HepG2 (cell line): ENCODE data around the gene PCDHGA12. TPM values are rescaled to one million over a fixed set of nuclear protein-coding genes. Genes with fewer than 3 reads are reported as not detected.
"Not testable (repeated sequence)": the region's sequence is repeated elsewhere in the genome, so short reads cannot be mapped to it uniquely, and the experiment has no call there.

Source experiments
- ATAC-seq: fragments of 200-7000 bp; cut with Tn5 transposase; 3 replicates; pipeline ENCODE4 v1.9.1; 2020; ENCODE audit warnings: mild to moderate bottlenecking, moderate library complexity
- BruUV-seq: library from RNA; stranded (reverse); fragments of 400-500 nt; replicated peaks from 2 replicates; lab custom pipeline; 2021; lab: Mats Ljungman, UMichigan
- CTCF ChIA-PET: fragments of 300-600 bp; formaldehyde crosslinking; extraction: SDS; loops from one replicate; lab custom pipeline; 2021; ENCODE audit warnings: low total read pairs, inconsistent platforms, low intra/inter-chr PET ratio; lab: Yijun Ruan, JAX
- POLR2A ChIA-PET: fragments of 350-600 bp; sonication (Branson Sonifier 250); formaldehyde crosslinking; loops from one replicate; lab custom pipeline; 2020; ENCODE audit warnings: antibody characterized with exemption, inconsistent platforms; lab: Yijun Ruan, JAX
- DNase-seq: peaks from one replicate; pipeline ENCODE4 v3.0.0-alpha.2; 2015; ENCODE audit warnings: low spot score
- FAIRE-seq: peaks from 3 replicates; lab custom pipeline; 2011; peaks lifted over from hg19 to GRCh38; lab: Jason Lieb, UNC
- H2AFZ ChIP-seq: one replicate; pipeline ENCODE4 v1.6.1; 2011; ENCODE audit warnings: low read length, inconsistent platforms
- H3K27ac ChIP-seq: fragments of 300-600 bp; 3 replicates; pipeline ENCODE4 v1.8.0; 2011; ENCODE audit warnings: mixed run types, mild to moderate bottlenecking, mixed read lengths, low read length, inconsistent platforms; ENCODE audit not compliant: insufficient read depth; ENCODE audit errors: extremely low read length
- H3K27me3 ChIP-seq, 2 experiments: fragments of 200-600 bp in 1 of 2; 2 replicates in 1 of 2; 3 replicates in 1 of 2; pipeline versions ENCODE4 v1.6.0 to v1.8.0; 2011; ENCODE audit warnings: low read length in 2 of 2, mild to moderate bottlenecking in 2 of 2, moderate library complexity in 2 of 2, inconsistent platforms in 1 of 2; ENCODE audit not compliant: insufficient read depth in 2 of 2, control insufficient read depth in 1 of 2
- H3K36me3 ChIP-seq, 2 experiments: fragments of 200-600 bp in 1 of 2; replicated peaks in 1 of 2; 2 replicates in 1 of 2; 3 replicates in 1 of 2; pipeline versions ENCODE4 v1.5.1 to v1.8.0; 2011; ENCODE audit warnings: low read length in 2 of 2, inconsistent platforms in 1 of 2; ENCODE audit not compliant: insufficient read depth in 2 of 2, control insufficient read depth in 1 of 2
- H3K4me1 ChIP-seq: 2 replicates; pipeline ENCODE4 v1.5.1; 2012; ENCODE audit warnings: low read length, inconsistent platforms; ENCODE audit not compliant: insufficient read depth
- H3K4me2 ChIP-seq: 2 replicates; pipeline ENCODE4 v1.6.0; 2011; ENCODE audit warnings: low read depth, low read length, inconsistent platforms
- H3K4me3 ChIP-seq, 3 experiments: fragments of 200-600 bp in 1 of 3; sonication (generic), shearing (Covaris generic) in 1 of 3; replicated peaks in 1 of 3; 2 replicates each; pipeline ENCODE4 v1.5.1; 2011 to 2016; ENCODE audit warnings: low read length in 3 of 3, inconsistent platforms in 2 of 3, low read depth in 2 of 3, mild to moderate bottlenecking in 2 of 3, control low read depth in 1 of 3, mixed read lengths in 1 of 3; ENCODE audit not compliant: insufficient read depth in 1 of 3
- H3K79me2 ChIP-seq: one replicate; pipeline ENCODE4 v1.6.1; 2011; ENCODE audit warnings: low read length, inconsistent platforms; ENCODE audit not compliant: insufficient read depth
- H3K9ac ChIP-seq: 2 replicates; pipeline ENCODE4 v1.6.0; 2011; ENCODE audit warnings: mild to moderate bottlenecking, low read depth, low read length, inconsistent platforms; ENCODE audit not compliant: insufficient read depth
- H3K9me3 ChIP-seq: 2 replicates; pipeline ENCODE4 v1.5.1; 2012; ENCODE audit warnings: mild to moderate bottlenecking, low read length
- H4K20me1 ChIP-seq: 2 replicates; pipeline ENCODE4 v1.6.0; 2011; ENCODE audit warnings: inconsistent platforms, mild to moderate bottlenecking, low read length, moderate library complexity; ENCODE audit not compliant: insufficient read depth
- DNMT3B ChIP-seq: conservative IDR thresholded peaks from 2 replicates; pipeline ENCODE4 v1.6.1; 2016; ENCODE audit warnings: missing biosample characterization, control low read depth
- FOXP4 ChIP-seq: sonication (generic); formaldehyde crosslinking; IDR thresholded peaks from 2 replicates; pipeline ENCODE4 v1.4.0; 2020; ENCODE audit warnings: missing genetic modification reagents
- HMGA1 ChIP-seq: sonication (generic); formaldehyde crosslinking; conservative IDR thresholded peaks from 2 replicates; pipeline ENCODE4 v1.4.0; 2020; ENCODE audit warnings: missing genetic modification reagents
- MAZ ChIP-seq, 2 experiments: sonication (generic) in 1 of 2; formaldehyde crosslinking in 1 of 2; IDR thresholded peaks; 2 replicates each; pipeline versions ENCODE4 v1.5.0 to v1.6.1; 2012 to 2020; ENCODE audit warnings: low read depth in 2 of 2, mild to moderate bottlenecking in 2 of 2, borderline replicate concordance in 1 of 2, improper control_type of control experiment in 1 of 2, low read length in 1 of 2, missing genetic modification reagents in 1 of 2, moderate library complexity in 1 of 2
- MBNL3 ChIP-seq: fragments of 250-450 bp; sonication (Bioruptor Pico); conservative IDR thresholded peaks from 2 replicates; pipeline ENCODE4 v1.8.0; 2022; ENCODE audit warnings: mild to moderate bottlenecking, inconsistent platforms
- NCOA2 ChIP-seq: sonication (generic); formaldehyde crosslinking; IDR thresholded peaks from 2 replicates; pipeline ENCODE4 v1.8.0; 2022; ENCODE audit warnings: inconsistent platforms
- PLSCR1 ChIP-seq: sonication (generic); formaldehyde crosslinking; IDR thresholded peaks from 2 replicates; pipeline ENCODE4 v1.5.0; 2020; ENCODE audit warnings: missing genetic modification reagents, mild to moderate bottlenecking, borderline replicate concordance
- SUZ12 ChIP-seq: fragments of 150-350 bp; IDR thresholded peaks from 2 replicates; pipeline ENCODE4 v1.6.1; 2014; ENCODE audit warnings: low read depth, low read length
- THAP9 ChIP-seq: sonication (generic); formaldehyde crosslinking; IDR thresholded peaks from 2 replicates; pipeline ENCODE4; 2020; ENCODE audit warnings: missing genetic modification reagents, mild to moderate bottlenecking, borderline replicate concordance
- WIZ ChIP-seq: sonication (generic); formaldehyde crosslinking; IDR thresholded peaks from 2 replicates; pipeline ENCODE4 v1.5.1; 2020; ENCODE audit warnings: mild to moderate bottlenecking, missing genetic modification reagents
- WGBS: methylation state at CpG from one replicate; pipeline ENCODE4 v1.1.6; 2017; ENCODE audit warnings: low lambda C conversion rate; 5-methylcytosine and 5-hydroxymethylcytosine counted together
- in situ Hi-C: cut with HindIII; loops from 2 replicates; pipeline ENCODE4 v1.10.0; 2017; ENCODE audit warnings: low pct_unique_long_range_greater_than_20kb; ENCODE audit not compliant: extremely low pct_ligation_motif_present
- intact Hi-C: fragments of 100-400 bp; cut with micrococcal nuclease; formaldehyde crosslinking; loops from one replicate; pipeline ENCODE4 v1.10.0; 2022; ENCODE audit not compliant: unreplicated experiment
- polyA plus RNA-seq, 8 experiments: library from polyadenylated mRNA; depleted of rRNA in 3 of 8; stranded (reverse) in 7 of 8; unstranded in 1 of 8; fragments of >200 nt; fragmentation: Illumina TruSeq in 4 of 8; extraction: Trizol in 4 of 8; gene quantifications; 2 replicates each; pipeline versions ENCODE4 v1.2.1 to v1.2.3, GENCODE V29; 2011 to 2016; ENCODE audit warnings: low read depth in 4 of 8, missing spikeins in 1 of 8, mixed read lengths in 1 of 8; ENCODE audit not compliant: insufficient read depth in 1 of 8
- total RNA-seq, 5 experiments: library from RNA; depleted of rRNA; stranded (reverse); fragments of >200 nt; fragmentation: Illumina TruSeq; extraction: Trizol; gene quantifications; 2 replicates each; pipeline ENCODE4 v1.2.3, GENCODE V29; 2016; ENCODE audit warnings: low read depth in 1 of 5

Gene PCDHGA12
- total and polyA plus RNA-seq, 2 of the 13 experiments (the other 11 are each of a cell fraction or from before 2014, with no cell fraction given): 0.07 to 0.13 TPM

- peaks cover 19% of the 10 kb centered on the region; the same call in 1 of the 2 replicates for H3K9me3 ChIP-seq
- CTCF ChIA-PET: not testable (repeated sequence)
These were observed 2.4 kb downstream of the PCDHGA12 start for GRCh38 chr5:141432726-141433125.

GRCh38 chr5:141434006-141434405, 3.7 kb downstream of the PCDHGA12 start:
- no peak overlapping the region for H3K9ac ChIP-seq
- no peak overlapping the region for H3K4me2 ChIP-seq
- POLR2A ChIA-PET: no interaction called here
- peaks cover 19% of the 10 kb centered on the region; the same call in 1 of the 2 replicates for H3K9me3 ChIP-seq
- BruUV-seq: no TSS peak
- no peaks in the 10 kb centered on the region for H3K27me3 ChIP-seq
- 25% methylated on average over 2 of the region's 2 CpGs for WGBS
- ATAC-seq (no peak), DNase-seq (no peak), FAIRE-seq (no peak)
- intact Hi-C loops: no loop called here
- in situ Hi-C loops: no loop called here
- H3K27ac ChIP-seq: no peak overlapping the region
- no peaks in the 10 kb centered on the region for H3K79me2 ChIP-seq
- CTCF ChIA-PET: no interaction called here
- no peaks in the 10 kb centered on the region for H3K4me1 ChIP-seq
- no peaks in the 10 kb centered on the region for H3K36me3 ChIP-seq
- no peak overlapping the region for H2AFZ ChIP-seq
- H4K20me1 ChIP-seq: no peaks in the 10 kb centered on the region
- no peak overlapping the region for H3K4me3 ChIP-seq
- TF ChIP-seq THAP9 (no peak), SUZ12 (no peak), MBNL3 (CRISPR knock-in tag) (no peak), MAZ (IDR thresholded peaks at IDR 0.05; ENCODE audit: borderline replicate concordance, low read depth, low read length) (no peak), MAZ (CRISPR knock-in tag; IDR thresholded peaks at IDR 0.05; ENCODE audit: low read depth) (no peak), WIZ (CRISPR knock-in tag) (no peak), NCOA2 (CRISPR knock-in tag) (no peak), PLSCR1 (CRISPR knock-in tag) (no peak), DNMT3B (CRISPR knock-in tag) (no peak), FOXP4 (CRISPR knock-in tag) (no peak), HMGA1 (CRISPR knock-in tag) (no peak)

More at GRCh38 chr5:141432726-141433125, 2.4 kb downstream of the PCDHGA12 start:
- in situ Hi-C loops, H3K27ac ChIP-seq, H3K4me1 ChIP-seq, BruUV-seq, H4K20me1 ChIP-seq, H3K4me2 ChIP-seq, DNase-seq, H3K79me2 ChIP-seq, H2AFZ ChIP-seq, FAIRE-seq, ATAC-seq, H3K27me3 ChIP-seq, intact Hi-C loops, H3K36me3 ChIP-seq, POLR2A ChIA-PET, H3K9ac ChIP-seq, H3K4me3 ChIP-seq: not testable (repeated sequence)
- WGBS: 82% methylated on average over 26 of the region's 29 CpGs
